Measurements from ENCODE around the gene CLDN12.

Gene CLDN12

DNA sequence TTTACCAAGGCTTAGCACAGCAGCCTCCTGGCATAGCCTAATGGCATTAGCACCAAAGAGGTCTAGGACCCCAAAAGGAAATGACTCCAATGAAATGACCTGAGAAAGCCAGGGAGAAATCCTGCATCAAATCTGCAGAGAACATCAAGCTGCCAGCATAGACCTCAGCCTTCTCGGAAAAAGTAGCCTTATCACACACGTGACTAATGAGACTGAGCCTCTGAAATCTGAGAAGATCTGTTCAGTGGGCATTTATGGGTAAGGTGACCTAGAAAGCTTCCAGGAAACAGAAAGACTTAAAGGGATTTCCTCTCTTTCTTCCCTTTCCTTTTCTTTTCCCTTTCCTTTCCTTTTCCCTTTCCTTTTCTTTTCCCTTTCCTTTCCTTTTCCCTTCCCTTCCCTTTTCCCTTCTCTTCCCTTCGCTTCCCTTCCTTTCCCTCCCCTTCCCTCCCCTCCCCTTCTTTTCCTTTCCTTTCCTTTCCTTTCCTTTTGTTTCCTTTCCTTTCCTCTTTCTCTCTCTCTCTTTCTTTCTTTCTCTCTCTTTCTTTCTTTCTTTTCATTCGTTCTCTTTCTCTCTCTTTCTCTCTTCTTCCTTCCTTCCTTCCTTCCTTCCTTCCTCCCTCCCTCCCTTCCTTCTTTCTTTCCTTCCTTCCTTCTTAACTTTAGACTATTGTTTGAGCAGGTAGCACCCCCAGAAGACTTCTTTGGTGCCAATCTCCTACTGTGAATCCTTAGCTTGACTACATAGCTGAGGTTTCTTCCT lies 43.1 kb downstream of the CLDN12 start:
- H3K4me3 ChIP-seq (ENCODE audit: low read depth, low read length) = no peak overlapping the region
- H3K27ac ChIP-seq = no peak overlapping the region
- no peaks in the 10 kb centered on the region for H3K4me1 ChIP-seq
- no peaks in the 10 kb centered on the region for H3K27me3 ChIP-seq (ENCODE audit: control insufficient read depth, insufficient read depth, low read length)
- no peak overlapping the region for H3K4me2 ChIP-seq (ENCODE audit: low read length)
- H3K9ac ChIP-seq = no peak overlapping the region
- H3K36me3 ChIP-seq (ENCODE audit: control insufficient read depth, insufficient read depth, low read length) = no peaks in the 10 kb centered on the region
- no peaks in the 10 kb centered on the region for H3K9me3 ChIP-seq (ENCODE audit: control insufficient read depth, low read length)
- TF ChIP-seq CTCF (IDR thresholded peaks at IDR 0.05) = no peak
- no peak overlapping the region for H2AFZ ChIP-seq
- no peaks in the 10 kb centered on the region for H3K79me2 ChIP-seq

- no peaks in the 10 kb centered on the region for H3K9me3 ChIP-seq (ENCODE audit: control insufficient read depth, low read length)
- no peaks in the 10 kb centered on the region for H3K36me3 ChIP-seq (ENCODE audit: control insufficient read depth, insufficient read depth, low read length)
- no peaks in the 10 kb centered on the region for H3K79me2 ChIP-seq
- no peak overlapping the region for H3K4me3 ChIP-seq (ENCODE audit: low read depth, low read length)
- peaks cover 12% of the 10 kb centered on the region for H3K4me1 ChIP-seq
- peak overlapping the region; percentile 45 for H3K27ac ChIP-seq
- peak overlapping the region; percentile 23 for H2AFZ ChIP-seq
- H3K4me2 ChIP-seq (ENCODE audit: low read length) = no peak overlapping the region
- H3K27me3 ChIP-seq (ENCODE audit: control insufficient read depth, insufficient read depth, low read length) = no peaks in the 10 kb centered on the region
- no peak overlapping the region for H3K9ac ChIP-seq
- TF ChIP-seq CTCF (IDR thresholded peaks at IDR 0.05) = no peak
Observed at GRCh38 chr7:90453259-90453891, 50.1 kb downstream of the CLDN12 start.

GRCh38 chr7:90453931-90454330 lies 50.7 kb downstream of the CLDN12 start:
- H3K9me3 ChIP-seq (ENCODE audit: control insufficient read depth, low read length) = no peaks in the 10 kb centered on the region
- no peak overlapping the region for H3K4me2 ChIP-seq (ENCODE audit: low read length)
- no peaks in the 10 kb centered on the region for H3K79me2 ChIP-seq
- no peaks in the 10 kb centered on the region for H3K36me3 ChIP-seq (ENCODE audit: control insufficient read depth, insufficient read depth, low read length)
- H3K4me3 ChIP-seq (ENCODE audit: low read depth, low read length) = no peak overlapping the region
- no peaks in the 10 kb centered on the region for H3K27me3 ChIP-seq (ENCODE audit: control insufficient read depth, insufficient read depth, low read length)
- no peak for TF ChIP-seq CTCF (IDR thresholded peaks at IDR 0.05)
- H3K4me1 ChIP-seq = peaks cover 12% of the 10 kb centered on the region
- no peak overlapping the region for H3K9ac ChIP-seq
- no peak overlapping the region for H2AFZ ChIP-seq
- no peak overlapping the region for H3K27ac ChIP-seq

DNA sequence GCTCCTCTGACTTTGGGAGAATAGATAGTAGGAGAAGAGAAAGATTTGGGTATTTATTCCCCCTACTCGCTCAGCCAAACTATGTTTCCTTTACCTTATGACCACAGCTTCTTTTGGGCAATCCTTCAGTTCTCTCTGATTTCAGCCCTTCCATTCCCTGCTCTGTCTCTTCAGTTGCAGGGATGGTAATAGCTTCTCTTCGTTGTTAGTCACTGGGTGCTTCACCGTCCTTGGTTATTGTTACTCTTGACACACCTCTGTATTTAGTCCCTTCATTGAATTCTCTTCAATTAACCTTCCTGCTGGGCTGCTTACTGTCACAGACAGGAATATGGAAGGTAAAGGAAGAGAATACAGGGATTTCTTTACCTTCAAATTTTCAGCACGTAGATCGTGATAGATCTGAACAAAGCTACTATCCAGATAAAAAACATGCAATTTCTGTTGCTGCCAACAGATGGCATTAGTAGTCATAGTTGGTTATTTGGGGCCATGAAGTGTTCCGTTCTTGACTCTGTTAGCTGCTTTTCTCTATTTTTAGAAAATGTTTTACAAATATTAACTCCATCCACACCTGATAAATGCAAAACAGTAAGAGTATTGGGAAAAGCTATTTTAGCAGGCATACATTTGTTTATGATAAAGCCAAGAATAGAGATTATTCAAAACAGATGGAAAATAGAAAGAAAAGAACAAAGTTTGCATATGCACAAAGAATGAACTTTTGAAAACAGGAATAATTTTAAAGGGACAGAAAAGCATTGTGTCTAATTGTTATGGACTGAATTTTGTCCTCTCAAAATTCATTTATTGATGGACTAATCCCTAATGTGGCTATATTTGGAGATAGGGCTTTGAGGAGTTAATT lies 52.1 kb downstream of the CLDN12 start:
- H3K4me3 ChIP-seq (ENCODE audit: low read depth, low read length) = peak overlapping the region; percentile 7
- TF ChIP-seq CTCF (IDR thresholded peaks at IDR 0.05) = peak; percentile 72
- H3K4me2 ChIP-seq (ENCODE audit: low read length) = peak overlapping the region; percentile 33
- H3K4me1 ChIP-seq = peaks cover 12% of the 10 kb centered on the region
- H3K27me3 ChIP-seq (ENCODE audit: control insufficient read depth, insufficient read depth, low read length) = no peaks in the 10 kb centered on the region
- H3K36me3 ChIP-seq (ENCODE audit: control insufficient read depth, insufficient read depth, low read length) = no peaks in the 10 kb centered on the region
- peak overlapping the region; percentile 26 for H2AFZ ChIP-seq
- no peaks in the 10 kb centered on the region for H3K9me3 ChIP-seq (ENCODE audit: control insufficient read depth, low read length)
- no peak overlapping the region for H3K27ac ChIP-seq
- no peaks in the 10 kb centered on the region for H3K79me2 ChIP-seq
- no peak overlapping the region for H3K9ac ChIP-seq

Measured in parathyroid adenoma (tissue), 2 donors.